Measurements from ENCODE around the gene MRPL3.

Gene MRPL3

DNA sequence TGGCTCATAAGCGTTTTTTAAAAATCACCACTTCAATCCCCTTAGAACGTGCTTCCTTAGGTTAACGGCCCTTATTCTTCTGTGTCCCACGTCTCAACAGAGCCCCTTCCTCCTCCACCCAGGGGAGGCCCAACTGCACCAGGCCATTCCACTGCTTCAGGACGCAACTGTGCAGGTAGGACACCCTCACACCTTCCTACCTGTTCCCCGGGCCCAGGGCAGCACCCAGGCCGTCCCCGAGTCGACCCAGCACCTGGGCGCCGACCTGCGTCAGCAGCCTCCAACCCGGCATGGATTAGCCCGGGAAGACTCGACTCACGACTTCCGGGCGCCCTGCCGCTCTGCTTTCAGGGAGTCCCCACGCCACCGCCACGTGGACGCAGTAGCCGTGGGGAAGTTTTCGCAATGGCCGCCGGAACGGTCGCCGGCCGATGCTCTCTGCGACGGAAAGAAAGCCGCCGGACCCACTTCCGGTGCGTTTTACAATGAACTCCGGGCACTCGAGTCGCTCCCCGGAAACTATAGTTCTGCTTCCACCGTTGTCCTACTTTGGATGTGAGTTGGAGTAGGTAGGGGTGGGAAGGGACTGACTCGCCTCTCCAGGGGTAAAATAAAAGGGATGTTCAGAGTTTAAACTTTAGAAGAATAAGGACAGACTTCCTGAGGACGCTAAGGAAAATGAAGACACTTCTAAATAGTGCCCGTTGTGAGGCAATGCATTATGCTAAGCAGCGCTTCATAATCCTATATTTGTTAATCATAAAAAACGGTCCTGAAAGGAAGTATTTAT lies at the start of gene MRPL3:
Gene MRPL3, minus strand, starts transcription at position 442 of the 790 bp plus-strand sequence. Its CDS starts 150 bp downstream, at position 292.
- TF ChIP-seq, protein P1, sequence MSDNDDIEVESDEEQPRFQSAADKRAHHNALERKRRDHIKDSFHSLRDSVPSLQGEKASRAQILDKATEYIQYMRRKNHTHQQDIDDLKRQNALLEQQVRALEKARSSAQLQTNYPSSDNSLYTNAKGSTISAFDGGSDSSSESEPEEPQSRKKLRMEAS (IDR thresholded peaks at IDR 0.05): peak; percentile 100
- no peak for TF ChIP-seq NFIC (IDR thresholded peaks at IDR 0.05)
- 0 out of 2 replicates have a peak, but pooled peaks have one; percentile 25 for TF ChIP-seq EGR1 (IDR thresholded peaks at IDR 0.05)
- no peak for TF ChIP-seq CREB1 (IDR thresholded peaks at IDR 0.05; ENCODE audit: low read depth)
- peak; percentile 96 for TF ChIP-seq YY1 (IDR thresholded peaks at IDR 0.05; ENCODE audit: low read depth)
- TF ChIP-seq, protein P2, sequence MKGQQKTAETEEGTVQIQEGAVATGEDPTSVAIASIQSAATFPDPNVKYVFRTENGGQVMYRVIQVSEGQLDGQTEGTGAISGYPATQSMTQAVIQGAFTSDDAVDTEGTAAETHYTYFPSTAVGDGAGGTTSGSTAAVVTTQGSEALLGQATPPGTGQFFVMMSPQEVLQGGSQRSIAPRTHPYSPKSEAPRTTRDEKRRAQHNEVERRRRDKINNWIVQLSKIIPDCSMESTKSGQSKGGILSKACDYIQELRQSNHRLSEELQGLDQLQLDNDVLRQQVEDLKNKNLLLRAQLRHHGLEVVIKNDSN (IDR thresholded peaks at IDR 0.05): peak; percentile 69
- TF ChIP-seq ZBTB7A (IDR thresholded peaks at IDR 0.05; ENCODE audit: low read depth): no peak
- TF ChIP-seq FOXM1 (IDR thresholded peaks at IDR 0.05; ENCODE audit: borderline replicate concordance, low read depth): no peak
- TF ChIP-seq, protein P3, sequence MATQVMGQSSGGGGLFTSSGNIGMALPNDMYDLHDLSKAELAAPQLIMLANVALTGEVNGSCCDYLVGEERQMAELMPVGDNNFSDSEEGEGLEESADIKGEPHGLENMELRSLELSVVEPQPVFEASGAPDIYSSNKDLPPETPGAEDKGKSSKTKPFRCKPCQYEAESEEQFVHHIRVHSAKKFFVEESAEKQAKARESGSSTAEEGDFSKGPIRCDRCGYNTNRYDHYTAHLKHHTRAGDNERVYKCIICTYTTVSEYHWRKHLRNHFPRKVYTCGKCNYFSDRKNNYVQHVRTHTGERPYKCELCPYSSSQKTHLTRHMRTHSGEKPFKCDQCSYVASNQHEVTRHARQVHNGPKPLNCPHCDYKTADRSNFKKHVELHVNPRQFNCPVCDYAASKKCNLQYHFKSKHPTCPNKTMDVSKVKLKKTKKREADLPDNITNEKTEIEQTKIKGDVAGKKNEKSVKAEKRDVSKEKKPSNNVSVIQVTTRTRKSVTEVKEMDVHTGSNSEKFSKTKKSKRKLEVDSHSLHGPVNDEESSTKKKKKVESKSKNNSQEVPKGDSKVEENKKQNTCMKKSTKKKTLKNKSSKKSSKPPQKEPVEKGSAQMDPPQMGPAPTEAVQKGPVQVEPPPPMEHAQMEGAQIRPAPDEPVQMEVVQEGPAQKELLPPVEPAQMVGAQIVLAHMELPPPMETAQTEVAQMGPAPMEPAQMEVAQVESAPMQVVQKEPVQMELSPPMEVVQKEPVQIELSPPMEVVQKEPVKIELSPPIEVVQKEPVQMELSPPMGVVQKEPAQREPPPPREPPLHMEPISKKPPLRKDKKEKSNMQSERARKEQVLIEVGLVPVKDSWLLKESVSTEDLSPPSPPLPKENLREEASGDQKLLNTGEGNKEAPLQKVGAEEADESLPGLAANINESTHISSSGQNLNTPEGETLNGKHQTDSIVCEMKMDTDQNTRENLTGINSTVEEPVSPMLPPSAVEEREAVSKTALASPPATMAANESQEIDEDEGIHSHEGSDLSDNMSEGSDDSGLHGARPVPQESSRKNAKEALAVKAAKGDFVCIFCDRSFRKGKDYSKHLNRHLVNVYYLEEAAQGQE (IDR thresholded peaks at IDR 0.05; ENCODE audit: low read depth): 0 out of 2 replicates have a peak, but pooled peaks have one; percentile 14
- TF ChIP-seq TEAD4 (IDR thresholded peaks at IDR 0.05): peak; percentile 52; the same call in 1 of the 2 replicates
- TF ChIP-seq TCF12 (IDR thresholded peaks at IDR 0.05; ENCODE audit: low read depth): peak; percentile 83
- peak; percentile 76 for TF ChIP-seq CEBPB (IDR thresholded peaks at IDR 0.05)
- TF ChIP-seq TAF1 (IDR thresholded peaks at IDR 0.05; ENCODE audit: low read depth): peak; percentile 97
- peak; percentile 23; the same call in 1 of the 2 replicates for TF ChIP-seq EP300 (IDR thresholded peaks at IDR 0.05; ENCODE audit: borderline replicate concordance)

- TF ChIP-seq CEBPB (IDR thresholded peaks at IDR 0.05) (no peak), FOXM1 (IDR thresholded peaks at IDR 0.05; ENCODE audit: borderline replicate concordance, low read depth) (no peak), TEAD4 (IDR thresholded peaks at IDR 0.05) (no peak), EP300 (IDR thresholded peaks at IDR 0.05; ENCODE audit: borderline replicate concordance) (no peak), TAF1 (IDR thresholded peaks at IDR 0.05; ENCODE audit: low read depth) (no peak), CREB1 (IDR thresholded peaks at IDR 0.05; ENCODE audit: low read depth) (no peak), RAD21 (IDR thresholded peaks at IDR 0.05; ENCODE audit: low read depth) (no peak), EGR1 (IDR thresholded peaks at IDR 0.05) (no peak), NFIC (IDR thresholded peaks at IDR 0.05) (no peak), YY1 (IDR thresholded peaks at IDR 0.05; ENCODE audit: low read depth) (no peak), ZBTB7A (IDR thresholded peaks at IDR 0.05; ENCODE audit: low read depth) (no peak)
- TF ChIP-seq, protein P3 (IDR thresholded peaks at IDR 0.05; ENCODE audit: low read depth): no peak
- TF ChIP-seq, protein P1 (IDR thresholded peaks at IDR 0.05): no peak
Observed at GRCh38 chr3:131551761-131552160, 49.0 kb upstream of the MRPL3 start.

- TF ChIP-seq CEBPB (IDR thresholded peaks at IDR 0.05): no peak
- no peak for TF ChIP-seq EGR1 (IDR thresholded peaks at IDR 0.05)
- no peak for TF ChIP-seq EP300 (IDR thresholded peaks at IDR 0.05; ENCODE audit: borderline replicate concordance)
- TF ChIP-seq, protein P2 (IDR thresholded peaks at IDR 0.05): no peak
- TF ChIP-seq RAD21 (IDR thresholded peaks at IDR 0.05; ENCODE audit: low read depth): no peak
- TF ChIP-seq TCF12 (IDR thresholded peaks at IDR 0.05; ENCODE audit: low read depth): no peak
- no peak for TF ChIP-seq CREB1 (IDR thresholded peaks at IDR 0.05; ENCODE audit: low read depth)
- TF ChIP-seq YY1 (IDR thresholded peaks at IDR 0.05; ENCODE audit: low read depth): no peak
- TF ChIP-seq, protein P1 (IDR thresholded peaks at IDR 0.05): no peak
- no peak for TF ChIP-seq TAF1 (IDR thresholded peaks at IDR 0.05; ENCODE audit: low read depth)
- TF ChIP-seq NFIC (IDR thresholded peaks at IDR 0.05): no peak
- TF ChIP-seq FOXM1 (IDR thresholded peaks at IDR 0.05; ENCODE audit: borderline replicate concordance, low read depth): no peak
- TF ChIP-seq TEAD4 (IDR thresholded peaks at IDR 0.05): no peak
- TF ChIP-seq, protein P3 (IDR thresholded peaks at IDR 0.05; ENCODE audit: low read depth): no peak
- TF ChIP-seq ZBTB7A (IDR thresholded peaks at IDR 0.05; ENCODE audit: low read depth): no peak
Observed at GRCh38 chr3:131550562-131551465, 48.0 kb upstream of the MRPL3 start.
